CD4-positive, alpha-beta T cell treated with Interferon alpha-2 for 1 hour (primary cell): Measurements from ENCODE around the gene CDK1.

Experiments
- DNase-seq, 2 donors: peaks; one replicate each; pipeline ENCODE4 v3.0.0-alpha.2; 2020 to 2022

Gene CDK1

GRCh38 chr10:60778214-60778970, at the start of gene CDK1:
Gene CDK1, plus strand, starts transcription at chr10:60778478. Its CDS starts 1,688 bp downstream, at chr10:60780166.
- peak; percentile 96 to 98 for DNase-seq

DNA sequence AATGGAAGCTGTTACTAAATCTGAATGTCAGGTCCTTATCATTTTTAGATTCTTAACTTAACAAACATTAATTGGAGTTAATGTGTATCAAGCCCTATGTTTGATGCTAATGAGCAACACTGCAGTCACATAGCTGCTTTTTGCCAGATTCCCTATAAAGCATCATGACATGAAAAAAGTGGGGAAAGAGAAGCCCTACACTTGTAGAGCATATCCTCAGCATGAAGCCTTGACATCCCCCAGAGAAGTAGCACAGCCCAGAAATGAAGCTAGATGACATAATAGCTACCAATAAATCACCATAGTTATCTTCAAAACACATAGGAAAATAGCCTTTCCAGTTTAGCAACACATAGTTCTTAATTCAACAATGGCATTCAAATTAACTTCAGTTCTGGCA, 49.2 kb upstream of the CDK1 start:
- peak in 1 of 2 donors; percentile 46 for DNase-seq

DNA sequence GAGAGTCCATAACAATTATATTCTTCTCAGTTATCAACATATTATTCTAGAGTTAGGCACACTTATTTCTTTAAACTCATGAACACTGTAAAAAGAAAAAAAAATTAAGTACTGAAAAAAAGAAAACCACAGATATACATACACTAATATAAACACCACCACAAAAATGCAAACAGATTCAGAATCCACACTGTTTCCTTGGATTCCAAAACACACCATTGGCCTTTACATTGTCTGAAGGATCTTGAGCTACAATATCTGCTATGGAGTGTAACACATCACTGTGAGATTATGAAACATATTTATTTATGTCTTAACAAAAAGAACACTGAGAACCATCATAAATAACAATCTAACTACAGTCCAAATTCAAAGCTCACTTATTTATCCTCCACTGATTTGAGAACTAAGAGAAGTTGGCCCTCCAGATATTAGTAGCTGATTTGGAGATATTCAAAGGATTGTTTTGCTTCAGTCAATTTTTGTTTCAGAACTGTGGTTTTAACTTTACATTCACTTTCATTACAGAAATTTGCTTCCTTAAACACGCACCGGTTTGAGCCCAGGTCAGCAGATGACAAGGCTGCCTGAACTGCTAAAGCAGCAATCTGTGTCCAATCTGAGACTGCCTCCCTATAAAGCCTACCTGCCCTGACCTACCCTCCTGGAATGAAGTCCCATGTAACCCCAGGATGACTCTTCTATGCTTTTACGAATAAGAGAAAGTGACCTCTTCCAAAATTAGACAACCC, 47.0 kb upstream of the CDK1 start:
- DNase-seq: peak; percentile 3 to 70

GRCh38 chr10:60732198-60732806, 46.0 kb upstream of the CDK1 start:
- peak; percentile 12 to 71 for DNase-seq

DNA sequence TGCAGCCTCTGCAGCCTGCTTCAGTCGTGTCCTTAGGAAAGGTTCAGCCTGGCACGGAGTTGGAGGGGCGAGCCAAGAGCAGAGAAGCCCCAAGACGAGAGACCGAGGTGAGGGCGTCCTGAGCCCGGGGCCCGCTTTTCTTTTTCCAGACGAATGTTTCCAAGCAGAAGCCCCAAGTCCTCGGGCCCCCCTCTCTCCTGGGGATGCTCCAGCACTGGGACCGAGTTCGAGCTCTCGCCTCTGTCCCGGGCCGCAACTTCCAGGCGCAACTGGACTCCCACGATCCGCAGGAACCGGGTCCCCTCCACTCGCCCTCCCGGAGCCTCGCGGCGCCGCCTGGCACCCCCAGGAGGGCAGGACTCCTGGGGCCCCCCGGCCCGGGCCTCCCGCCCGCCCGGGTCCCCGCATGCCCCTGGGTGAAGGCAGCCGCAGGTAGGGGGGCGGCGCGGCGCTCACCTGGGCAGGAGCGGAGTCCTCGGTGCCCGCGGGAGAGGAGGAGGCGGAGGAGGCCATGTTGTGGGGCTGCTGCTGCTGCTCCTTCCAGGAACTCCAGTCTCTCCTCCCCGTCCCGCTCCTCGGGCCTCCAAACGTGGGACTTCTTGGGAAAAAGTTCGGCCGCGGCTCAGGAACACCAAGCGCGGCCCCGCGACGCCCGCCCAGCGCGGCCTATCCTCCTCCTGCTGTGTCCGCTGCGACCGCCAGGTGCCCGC, 45.3 kb upstream of the CDK1 start:
- peak; percentile 30 to 68 for DNase-seq

- DNase-seq: no peak
Observed at GRCh38 chr10:60733517-60733822, 44.8 kb upstream of the CDK1 start.

DNA sequence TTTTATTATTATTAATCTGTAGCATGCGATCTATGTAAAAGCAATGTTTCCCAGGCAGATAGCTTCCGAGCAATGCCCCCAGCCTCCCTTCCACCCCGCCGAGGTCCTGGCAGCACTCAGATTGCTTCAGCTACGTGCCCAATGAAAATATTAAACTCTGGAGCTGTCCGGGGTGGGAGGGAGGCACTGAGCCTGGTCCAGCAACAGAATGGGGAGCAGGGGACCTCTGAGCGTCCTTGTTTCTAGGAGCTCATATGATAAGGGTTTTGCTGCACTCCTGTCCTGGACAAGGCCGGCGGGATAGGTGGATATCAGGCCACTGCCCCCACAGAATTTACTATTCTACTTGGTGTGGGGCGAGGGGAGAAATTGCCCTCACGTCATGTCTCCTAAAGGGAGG, 44.5 kb upstream of the CDK1 start:
- no peak for DNase-seq

- no peak for DNase-seq
Observed at GRCh38 chr10:60734226-60734625, 44.1 kb upstream of the CDK1 start.

GRCh38 chr10:60735244-60735643, 43.0 kb upstream of the CDK1 start:
- no peak for DNase-seq

- no peak for DNase-seq
Observed at GRCh38 chr10:60737242-60737641, 41.0 kb upstream of the CDK1 start.

- no peak for DNase-seq
Observed at GRCh38 chr10:60739558-60739957, 38.7 kb upstream of the CDK1 start.

- no peak for DNase-seq
Observed at GRCh38 chr10:60742512-60742911, 35.8 kb upstream of the CDK1 start.

GRCh38 chr10:60747817-60748469, 30.3 kb upstream of the CDK1 start:
- DNase-seq: no peak

GRCh38 chr10:60753152-60753551, 25.1 kb upstream of the CDK1 start:
- no peak for DNase-seq

- DNase-seq: no peak
Observed at GRCh38 chr10:60753817-60754216, 24.5 kb upstream of the CDK1 start.

GRCh38 chr10:60757420-60757895, 20.8 kb upstream of the CDK1 start:
- no peak for DNase-seq

- DNase-seq: no peak
Observed at GRCh38 chr10:60759181-60759580, 19.1 kb upstream of the CDK1 start.

DNA sequence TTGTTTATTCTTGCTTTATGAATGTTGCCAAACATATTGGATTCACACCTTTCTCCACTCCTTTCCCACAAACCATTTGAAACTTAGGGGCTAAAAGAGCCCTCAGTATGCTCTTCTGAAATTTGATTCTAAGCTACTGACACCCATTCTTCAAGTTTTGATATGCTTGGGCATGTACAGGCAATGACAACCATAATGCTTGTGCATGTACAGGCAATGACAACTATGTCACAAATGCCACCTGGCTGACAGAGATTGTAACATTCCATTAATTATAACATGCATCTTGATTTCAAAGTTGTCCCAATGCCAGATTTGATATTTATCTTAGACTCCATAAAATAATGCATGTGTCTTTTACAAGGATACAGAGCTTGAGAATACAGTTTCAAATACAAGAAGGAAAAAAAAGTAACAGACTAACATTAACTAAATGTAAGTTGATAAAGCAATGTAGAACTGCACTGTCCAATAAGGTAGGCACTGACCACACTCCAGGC, 17.5 kb upstream of the CDK1 start:
- no peak for DNase-seq

GRCh38 chr10:60762554-60762953, 15.7 kb upstream of the CDK1 start:
- DNase-seq: no peak

DNA sequence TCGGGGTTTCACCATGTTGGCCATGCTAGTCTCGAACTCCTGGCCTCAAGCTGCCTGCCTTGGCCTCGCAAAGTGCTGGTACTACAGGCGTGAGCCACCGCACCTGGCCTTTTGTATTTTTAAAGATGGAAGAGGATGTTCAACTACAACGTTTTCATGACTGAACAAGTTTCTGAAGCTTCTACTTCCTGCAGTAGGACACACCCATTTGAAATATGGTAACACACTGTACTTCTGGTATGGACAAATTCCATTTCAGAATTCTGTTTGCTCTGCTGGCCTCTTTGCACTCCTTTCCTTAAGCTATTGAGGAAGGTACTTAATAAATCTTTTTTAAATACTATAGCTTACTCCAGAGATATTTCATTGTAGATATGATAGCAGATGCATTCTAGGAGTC, 10.9 kb upstream of the CDK1 start:
- no peak for DNase-seq

DNA sequence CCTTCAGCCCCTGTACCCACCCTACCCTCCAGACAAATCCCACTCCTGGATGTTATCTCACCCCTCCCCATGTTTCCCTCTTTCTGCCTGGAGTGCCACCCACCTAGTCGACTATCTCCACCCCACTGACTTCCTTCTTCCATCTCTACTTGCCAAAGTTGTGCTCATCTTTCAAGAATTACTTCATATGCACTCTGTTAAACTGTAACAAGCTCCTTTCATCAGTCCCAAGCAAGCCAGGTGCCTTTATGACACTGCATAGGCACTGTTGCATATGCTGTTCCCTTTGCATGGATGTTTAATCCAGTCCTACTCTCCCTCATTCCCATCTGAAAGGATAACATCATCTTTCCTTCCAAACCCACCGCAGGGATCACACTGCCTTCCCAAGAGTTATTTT, 8.9 kb upstream of the CDK1 start:
- no peak for DNase-seq

DNA sequence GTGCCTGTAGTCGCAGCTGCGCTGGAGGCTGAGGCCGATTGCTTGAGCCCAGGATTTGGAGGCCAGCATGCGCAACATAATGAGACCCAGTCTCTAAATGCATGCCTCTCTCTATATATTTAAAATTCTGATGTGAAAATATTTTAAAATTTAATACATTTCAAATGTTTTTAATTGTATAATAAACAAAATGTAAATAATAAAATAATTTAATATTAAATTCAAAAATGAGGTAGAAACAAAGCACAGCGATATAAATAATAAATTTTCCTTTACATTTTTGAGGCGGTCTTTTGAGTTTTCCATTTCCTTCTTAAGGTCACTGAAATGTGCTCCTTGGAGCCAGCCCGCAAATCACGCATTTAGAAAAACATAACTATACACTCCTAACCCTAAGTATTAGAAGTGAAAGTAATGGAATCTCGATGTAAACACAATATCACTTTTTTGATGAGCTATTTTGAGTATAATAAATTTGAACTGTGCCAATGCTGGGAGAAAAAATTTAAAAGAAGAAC, 523 bp upstream of the CDK1 start:
- DNase-seq: no peak
